A549 (cell line): ENCODE results near the gene SOX5.

ENCODE experiments used
- CBX8 ChIP-seq: fragments of 200-600 bp; sonication (generic); IDR thresholded peaks from 2 replicates; pipeline ENCODE4 v1.6.1; 2016
- TF ChIP-seq, protein P1 (sequence below): fragments of 250-450 bp; sonication (Bioruptor Pico); IDR thresholded peaks from 2 replicates; pipeline ENCODE4 v1.5.0; 2021; ENCODE audit warnings: mild to moderate bottlenecking, moderate library complexity, borderline replicate concordance

DNA sequence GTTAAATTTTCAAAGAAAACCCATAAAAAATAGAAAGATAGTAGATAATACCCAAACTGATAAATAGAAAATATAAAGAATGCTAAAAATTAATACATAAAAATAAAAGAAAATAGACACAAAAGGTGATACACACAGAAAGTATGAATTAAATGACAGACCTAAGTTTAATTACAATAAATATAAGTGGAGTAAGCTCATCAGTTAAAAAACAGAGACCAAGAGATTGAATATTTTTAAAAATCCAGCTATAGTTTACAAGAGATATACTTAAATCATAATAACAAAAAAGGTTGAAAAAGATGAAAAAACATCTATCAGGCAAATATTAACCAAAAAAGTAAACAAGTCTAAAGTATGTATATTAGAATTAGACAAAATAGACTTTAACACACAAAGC is 268.2 kb downstream of the SOX5 start:
- TF ChIP-seq, protein P1, sequence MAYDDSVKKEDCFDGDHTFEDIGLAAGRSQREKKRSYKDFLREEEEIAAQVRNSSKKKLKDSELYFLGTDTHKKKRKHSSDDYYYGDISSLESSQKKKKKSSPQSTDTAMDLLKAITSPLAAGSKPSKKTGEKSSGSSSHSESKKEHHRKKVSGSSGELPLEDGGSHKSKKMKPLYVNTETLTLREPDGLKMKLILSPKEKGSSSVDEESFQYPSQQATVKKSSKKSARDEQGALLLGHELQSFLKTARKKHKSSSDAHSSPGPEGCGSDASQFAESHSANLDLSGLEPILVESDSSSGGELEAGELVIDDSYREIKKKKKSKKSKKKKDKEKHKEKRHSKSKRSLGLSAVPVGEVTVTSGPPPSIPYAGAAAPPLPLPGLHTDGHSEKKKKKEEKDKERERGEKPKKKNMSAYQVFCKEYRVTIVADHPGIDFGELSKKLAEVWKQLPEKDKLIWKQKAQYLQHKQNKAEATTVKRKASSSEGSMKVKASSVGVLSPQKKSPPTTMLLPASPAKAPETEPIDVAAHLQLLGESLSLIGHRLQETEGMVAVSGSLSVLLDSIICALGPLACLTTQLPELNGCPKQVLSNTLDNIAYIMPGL (CRISPR knock-in tag) = no peak
- TF ChIP-seq CBX8 = no peak
